OCI-LY3 (cell line): ENCODE results near the gene MYO5A.

Experiments
- H2AFZ ChIP-seq: fragments of 200-600, 300-600 bp; shearing (Covaris generic); 2 replicates; pipeline ENCODE4 v1.6.0; 2014; ENCODE audit warnings: antibody characterized with exemption, low read depth, low read length
- H3K27ac ChIP-seq: fragments of 200-600, 300-600 bp; sonication (generic); 2 replicates; pipeline ENCODE4 v1.5.1; 2014; ENCODE audit warnings: mild to moderate bottlenecking, low read length, moderate library complexity, mixed read lengths
- H3K27me3 ChIP-seq: fragments of 200-600, 300-600 bp; sonication (generic); 2 replicates; pipeline ENCODE4 v1.6.1; 2014; ENCODE audit warnings: low read depth, low read length, mixed read lengths
- H3K36me3 ChIP-seq: fragments of 200-600, 300-600 bp; sonication (generic); replicated peaks from 2 replicates; pipeline ENCODE3; 2014; ENCODE audit warnings: low read depth, low read length, mixed read lengths
- H3K4me1 ChIP-seq: fragments of 300-600, 200-600 bp; sonication (generic); 2 replicates; pipeline ENCODE4 v1.6.1; 2014; ENCODE audit warnings: low read length, mixed read lengths
- H3K4me2 ChIP-seq: fragments of 200-600, 300-600 bp; sonication (generic); 2 replicates; pipeline ENCODE4 v1.6.1; 2014; ENCODE audit warnings: low read length, mixed read lengths
- H3K4me3 ChIP-seq: fragments of 300-600, 200-600 bp; sonication (generic); 2 replicates; pipeline ENCODE4 v1.5.1; 2014; ENCODE audit warnings: antibody characterized with exemption, mild to moderate bottlenecking, low read length, moderate library complexity
- H3K79me2 ChIP-seq: fragments of 300-600, 200-600 bp; shearing (Covaris generic); 2 replicates; pipeline ENCODE4 v1.6.1; 2014; ENCODE audit warnings: mild to moderate bottlenecking, low read length, mixed read lengths
- H3K9ac ChIP-seq: fragments of 300-600, 200-600 bp; shearing (Covaris generic); 2 replicates; pipeline ENCODE4 v1.6.0; 2014; ENCODE audit warnings: mild to moderate bottlenecking, low read length, moderate library complexity
- H3K9me3 ChIP-seq: fragments of 200-600, 300-600 bp; shearing (Covaris generic); 2 replicates; pipeline ENCODE4 v1.6.1; 2014; ENCODE audit warnings: low read length, mixed read lengths; ENCODE audit not compliant: insufficient read depth
- H4K20me1 ChIP-seq: fragments of 200-600, 300-600 bp; sonication (generic); 2 replicates; pipeline ENCODE4 v1.6.1; 2016; ENCODE audit warnings: low read length, mixed read lengths; ENCODE audit not compliant: insufficient read depth
- EZH2phosphoT487 ChIP-seq: fragments of 200-600 bp; shearing (Covaris generic); IDR thresholded peaks from 2 replicates; pipeline ENCODE4 v1.6.1; 2018; ENCODE audit warnings: antibody characterized with exemption, mixed run types, low read depth
- TF ChIP-seq, protein P1 (sequence below): fragments of 200-600, 300-600 bp; sonication (generic); IDR thresholded peaks from 2 replicates; pipeline ENCODE4 v1.5.1; 2014; ENCODE audit warnings: antibody characterized with exemption, low read length, low read depth

The MYO5A gene

GRCh38 chr15:52520421-52520820 is 8.3 kb downstream of the MYO5A start:
- peaks cover 98% of the 10 kb centered on the region for H3K79me2 ChIP-seq
- H3K27me3 ChIP-seq, result no peaks in the 10 kb centered on the region
- H3K4me3 ChIP-seq, result no peak overlapping the region
- H3K9ac ChIP-seq, result no peak overlapping the region
- H3K4me2 ChIP-seq, result no peak overlapping the region
- TF ChIP-seq EZH2phosphoT487, result no peak
- TF ChIP-seq, protein P1, sequence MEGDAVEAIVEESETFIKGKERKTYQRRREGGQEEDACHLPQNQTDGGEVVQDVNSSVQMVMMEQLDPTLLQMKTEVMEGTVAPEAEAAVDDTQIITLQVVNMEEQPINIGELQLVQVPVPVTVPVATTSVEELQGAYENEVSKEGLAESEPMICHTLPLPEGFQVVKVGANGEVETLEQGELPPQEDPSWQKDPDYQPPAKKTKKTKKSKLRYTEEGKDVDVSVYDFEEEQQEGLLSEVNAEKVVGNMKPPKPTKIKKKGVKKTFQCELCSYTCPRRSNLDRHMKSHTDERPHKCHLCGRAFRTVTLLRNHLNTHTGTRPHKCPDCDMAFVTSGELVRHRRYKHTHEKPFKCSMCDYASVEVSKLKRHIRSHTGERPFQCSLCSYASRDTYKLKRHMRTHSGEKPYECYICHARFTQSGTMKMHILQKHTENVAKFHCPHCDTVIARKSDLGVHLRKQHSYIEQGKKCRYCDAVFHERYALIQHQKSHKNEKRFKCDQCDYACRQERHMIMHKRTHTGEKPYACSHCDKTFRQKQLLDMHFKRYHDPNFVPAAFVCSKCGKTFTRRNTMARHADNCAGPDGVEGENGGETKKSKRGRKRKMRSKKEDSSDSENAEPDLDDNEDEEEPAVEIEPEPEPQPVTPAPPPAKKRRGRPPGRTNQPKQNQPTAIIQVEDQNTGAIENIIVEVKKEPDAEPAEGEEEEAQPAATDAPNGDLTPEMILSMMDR, result no peak
- H3K36me3 ChIP-seq, result no peaks in the 10 kb centered on the region
- H3K9me3 ChIP-seq, result no peaks in the 10 kb centered on the region
- peaks cover 61% of the 10 kb centered on the region for H4K20me1 ChIP-seq
- no peak overlapping the region for H3K27ac ChIP-seq
- H3K4me1 ChIP-seq, result peaks cover 14% of the 10 kb centered on the region; the same call in 1 of the 2 replicates
- H2AFZ ChIP-seq, result no peak overlapping the region

DNA sequence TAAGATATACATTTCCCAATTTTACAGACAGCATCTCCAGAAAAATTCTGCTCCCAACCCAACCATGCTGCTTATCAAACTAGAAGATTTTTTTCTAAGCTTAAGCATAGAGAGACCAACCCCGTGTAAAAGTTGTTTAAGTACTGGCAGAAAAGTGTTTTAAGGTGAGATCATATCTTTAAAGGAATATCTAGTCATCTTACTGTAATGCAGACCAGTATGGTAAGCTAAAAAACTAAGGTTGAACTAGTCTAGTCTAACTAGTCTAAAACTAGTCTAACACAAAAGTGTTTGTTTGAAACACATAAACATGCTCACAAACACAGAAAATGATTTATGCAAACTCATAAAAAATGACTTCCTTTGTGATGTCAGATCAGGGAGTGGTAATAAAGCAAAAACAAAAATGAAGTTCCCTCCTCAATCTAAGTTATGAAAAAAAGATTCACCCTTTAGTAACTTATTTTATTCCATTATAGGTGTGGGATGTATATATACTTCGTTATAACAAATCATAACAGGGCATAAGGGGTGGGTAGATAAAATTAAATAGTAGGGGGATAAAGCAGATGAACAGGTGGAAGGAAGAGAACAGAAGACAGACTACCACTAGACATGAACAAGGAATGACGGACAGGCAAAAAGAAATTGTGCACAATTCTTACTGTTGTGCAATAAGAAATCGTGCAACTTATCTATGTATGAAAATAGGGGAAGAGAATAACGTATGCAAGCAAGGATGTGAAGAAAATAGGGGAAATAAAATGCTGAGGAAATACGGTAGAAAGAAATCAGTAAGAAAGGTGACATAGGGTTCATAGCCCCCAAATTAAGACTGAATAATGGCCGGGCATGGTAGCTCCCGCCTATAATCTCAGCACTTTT is 10.0 kb downstream of the MYO5A start:
- Histone ChIP-seq H3K9ac (no peak overlapping the region), H4K20me1 (peaks cover 68% of the 10 kb centered on the region), H3K36me3 (no peaks in the 10 kb centered on the region), H3K9me3 (no peaks in the 10 kb centered on the region), H3K27ac (no peak overlapping the region), H2AFZ (no peak overlapping the region), H3K27me3 (no peaks in the 10 kb centered on the region), H3K4me2 (no peak overlapping the region), H3K79me2 (peaks cover 98% of the 10 kb centered on the region), H3K4me3 (no peak overlapping the region), H3K4me1 (peaks cover 10% of the 10 kb centered on the region; the same call in 1 of the 2 replicates)
- TF ChIP-seq, protein P1, result no peak
- TF ChIP-seq EZH2phosphoT487, result no peak

GRCh38 chr15:52517014-52517413 is 11.7 kb downstream of the MYO5A start:
- H3K27me3 ChIP-seq, result no peaks in the 10 kb centered on the region
- H4K20me1 ChIP-seq, result peaks cover 55% of the 10 kb centered on the region
- H3K36me3 ChIP-seq, result no peaks in the 10 kb centered on the region
- H3K27ac ChIP-seq, result no peak overlapping the region
- H3K4me1 ChIP-seq, result peaks cover 5% of the 10 kb centered on the region; the same call in 1 of the 2 replicates
- no peak overlapping the region for H3K4me2 ChIP-seq
- TF ChIP-seq EZH2phosphoT487, result no peak
- TF ChIP-seq, protein P1, result no peak
- no peak overlapping the region for H2AFZ ChIP-seq
- no peaks in the 10 kb centered on the region for H3K9me3 ChIP-seq
- H3K79me2 ChIP-seq, result peaks cover 89% of the 10 kb centered on the region
- no peak overlapping the region for H3K9ac ChIP-seq
- H3K4me3 ChIP-seq, result no peak overlapping the region

GRCh38 chr15:52515343-52515742 is 13.3 kb downstream of the MYO5A start:
- no peaks in the 10 kb centered on the region for H3K36me3 ChIP-seq
- TF ChIP-seq, protein P1, result no peak
- no peak for TF ChIP-seq EZH2phosphoT487
- no peak overlapping the region for H3K27ac ChIP-seq
- no peaks in the 10 kb centered on the region for H3K4me1 ChIP-seq
- H3K9me3 ChIP-seq, result no peaks in the 10 kb centered on the region
- no peak overlapping the region for H3K9ac ChIP-seq
- no peak overlapping the region for H3K4me3 ChIP-seq
- peaks cover 55% of the 10 kb centered on the region for H4K20me1 ChIP-seq
- H3K79me2 ChIP-seq, result peaks cover 87% of the 10 kb centered on the region
- H3K27me3 ChIP-seq, result no peaks in the 10 kb centered on the region
- H2AFZ ChIP-seq, result no peak overlapping the region
- no peak overlapping the region for H3K4me2 ChIP-seq
